HG02938 (cell line): ENCODE measurements around the gene GREM2.

ENCODE experiments used
- ATAC-seq: cut with Tn5 transposase; IDR thresholded peaks from one replicate; pipeline ENCODE4 v1.9.1; 2021; ENCODE audit warnings: mild to moderate bottlenecking, moderate library complexity; ENCODE audit not compliant: unreplicated experiment

GREM2 gene

GRCh38 chr1:240562779-240563178, 49.2 kb downstream of the GREM2 start:
- ATAC-seq, result no peak

- ATAC-seq, result no peak
Observed at GRCh38 chr1:240562111-240562590, 49.8 kb downstream of the GREM2 start.

- ATAC-seq, result no peak
Observed at GRCh38 chr1:240559781-240560180, 52.2 kb downstream of the GREM2 start.

- no peak for ATAC-seq
Observed at GRCh38 chr1:240555524-240555923, 56.4 kb downstream of the GREM2 start.

GRCh38 chr1:240553351-240553750, 58.6 kb downstream of the GREM2 start:
- no peak for ATAC-seq

- no peak for ATAC-seq
Observed at GRCh38 chr1:240539769-240540414, 72.1 kb downstream of the GREM2 start.

- no peak for ATAC-seq
Observed at GRCh38 chr1:240538776-240539430, 73.1 kb downstream of the GREM2 start.

- no peak for ATAC-seq
Observed at GRCh38 chr1:240533154-240533780, 78.7 kb downstream of the GREM2 start.

GRCh38 chr1:240528591-240528990, 83.4 kb downstream of the GREM2 start:
- no peak for ATAC-seq

- no peak for ATAC-seq
Observed at GRCh38 chr1:240527086-240527485, 84.9 kb downstream of the GREM2 start.

- ATAC-seq, result no peak
Observed at GRCh38 chr1:240526312-240526711, 85.6 kb downstream of the GREM2 start.

- no peak for ATAC-seq
Observed at GRCh38 chr1:240524356-240525069, 87.4 kb downstream of the GREM2 start.

GRCh38 chr1:240522122-240522822, 89.7 kb downstream of the GREM2 start:
- ATAC-seq, result no peak

- ATAC-seq, result no peak
Observed at GRCh38 chr1:240517891-240518290, 94.1 kb downstream of the GREM2 start.

- ATAC-seq, result no peak
Observed at GRCh38 chr1:240516069-240516468, 95.9 kb downstream of the GREM2 start.

- ATAC-seq, result no peak
Observed at GRCh38 chr1:240515505-240515904, 96.5 kb downstream of the GREM2 start.

- no peak for ATAC-seq
Observed at GRCh38 chr1:240511789-240512188, 100.2 kb downstream of the GREM2 start.

GRCh38 chr1:240508950-240509349, 103.0 kb downstream of the GREM2 start:
- no peak for ATAC-seq

GRCh38 chr1:240508201-240508600, 103.8 kb downstream of the GREM2 start:
- no peak for ATAC-seq

GRCh38 chr1:240506176-240506575, 105.8 kb downstream of the GREM2 start:
- no peak for ATAC-seq

GRCh38 chr1:240503558-240503957, 108.4 kb downstream of the GREM2 start:
- ATAC-seq, result no peak
